HUDEP-2 (cell line): ENCODE measurements around the gene DOC2B.
A peak's percentile ranks its signal among the peaks of the same experiment; 100 is the strongest.

Experiments used
- DNase-seq, 76 experiments: peaks; one replicate each; lab custom pipeline; 2025; ENCODE audit not compliant: unreplicated experiment in 76 of 76; lab: John Stamatoyannopoulos, UW

Gene DOC2B

GRCh38 chr17:164303-165235 lies 16.9 kb downstream of the DOC2B start:
- DNase-seq: peak in 10 of 76 experiments; percentile 2 to 29 (median 8)

- peak in 9 of 76 experiments; percentile 3 to 19 (median 7) for DNase-seq
Measured at GRCh38 chr17:163514-164098, 17.8 kb downstream of the DOC2B start.

- no peak for DNase-seq
Measured at GRCh38 chr17:162689-163088, 18.8 kb downstream of the DOC2B start.

- DNase-seq: no peak
Measured at GRCh38 chr17:161481-161880, 20.0 kb downstream of the DOC2B start.

GRCh38 chr17:160336-160735 lies 21.1 kb downstream of the DOC2B start:
- DNase-seq: no peak

GRCh38 chr17:159609-160008 lies 21.8 kb downstream of the DOC2B start:
- no peak for DNase-seq

- DNase-seq: no peak
Measured at GRCh38 chr17:158379-158778, 23.1 kb downstream of the DOC2B start.

- no peak for DNase-seq
Measured at GRCh38 chr17:157901-158300, 23.5 kb downstream of the DOC2B start.

- no peak for DNase-seq
Measured at GRCh38 chr17:156946-157345, 24.5 kb downstream of the DOC2B start.

- no peak for DNase-seq
Measured at GRCh38 chr17:156094-156621, 25.3 kb downstream of the DOC2B start.

- no peak for DNase-seq
Measured at GRCh38 chr17:155576-155975, 25.9 kb downstream of the DOC2B start.

- DNase-seq: no peak
Measured at GRCh38 chr17:153851-154250, 27.6 kb downstream of the DOC2B start.

GRCh38 chr17:152860-153420 lies 28.5 kb downstream of the DOC2B start:
- no peak for DNase-seq

- DNase-seq: no peak
Measured at GRCh38 chr17:151886-152859, 29.3 kb downstream of the DOC2B start.

GRCh38 chr17:151004-151403 lies 30.4 kb downstream of the DOC2B start:
- DNase-seq: no peak

GRCh38 chr17:149897-150584 lies 31.4 kb downstream of the DOC2B start:
- no peak for DNase-seq

- no peak for DNase-seq
Measured at GRCh38 chr17:149231-149630, 32.2 kb downstream of the DOC2B start.

GRCh38 chr17:148757-149156 lies 32.7 kb downstream of the DOC2B start:
- DNase-seq: no peak

- no peak for DNase-seq
Measured at GRCh38 chr17:147796-148740, 33.4 kb downstream of the DOC2B start.
